ENCODE measurements around the gene CDH4. TPM values are rescaled to one million over a fixed set of nuclear protein-coding genes. Genes with fewer than 3 reads are reported as not detected.

The CDH4 gene
- total RNA-seq, 1 experiment from 2014 or later: not detected

GRCh38 chr20:61801428-61801827, 549.4 kb downstream of the CDH4 start:
- H3K27me3 ChIP-seq (ENCODE audit: insufficient read depth, low read depth): peaks cover 100% of the 10 kb centered on the region
- no peak overlapping the region for H3K27ac ChIP-seq
- DNase-seq: no peak
- no peaks in the 10 kb centered on the region for H3K9me2 ChIP-seq (ENCODE audit: insufficient read depth)
- no TSS peak for BruUV-seq (replicated peaks)
- H3K79me2 ChIP-seq (ENCODE audit: low read depth): no peaks in the 10 kb centered on the region
- H4K20me1 ChIP-seq (ENCODE audit: insufficient read depth): no peaks in the 10 kb centered on the region
- no peaks in the 10 kb centered on the region for H3K9me3 ChIP-seq (ENCODE audit: insufficient read depth, low read depth)
- H3K4me3 ChIP-seq: no peak overlapping the region
- intact Hi-C loops (cut with micrococcal nuclease; ENCODE audit: unreplicated experiment): no loop called here
- no peaks in the 10 kb centered on the region for H3F3A ChIP-seq (ENCODE audit: insufficient read depth, low read depth)
- H3K36me3 ChIP-seq (ENCODE audit: low read depth): no peaks in the 10 kb centered on the region
- TF ChIP-seq CTCF (conservative IDR thresholded peaks at IDR 0.05) (no peak), EZH2 (IDR thresholded peaks at IDR 0.05; ENCODE audit: low read depth) (no peak)
- no peak overlapping the region for H2AFZ ChIP-seq
- ChIA-PET CTCF (no interaction called here), POLR2A (ENCODE audit: unreplicated experiment) (no interaction called here)
- H3K4me2 ChIP-seq: no peak overlapping the region
- H3K4me1 ChIP-seq (replicated peaks; ENCODE audit: insufficient read depth): no peaks in the 10 kb centered on the region

GRCh38 chr20:61801857-61802442, 549.9 kb downstream of the CDH4 start:
- no peaks in the 10 kb centered on the region for H4K20me1 ChIP-seq (ENCODE audit: insufficient read depth)
- no peaks in the 10 kb centered on the region for H3K9me3 ChIP-seq (ENCODE audit: insufficient read depth, low read depth)
- H3K79me2 ChIP-seq (ENCODE audit: low read depth): no peaks in the 10 kb centered on the region
- ChIA-PET CTCF (no interaction called here), POLR2A (ENCODE audit: unreplicated experiment) (no interaction called here)
- H3K36me3 ChIP-seq (ENCODE audit: low read depth): no peaks in the 10 kb centered on the region
- BruUV-seq (replicated peaks): no TSS peak
- no peaks in the 10 kb centered on the region for H3K4me1 ChIP-seq (replicated peaks; ENCODE audit: insufficient read depth)
- no peak overlapping the region for H3K4me2 ChIP-seq
- H3K27ac ChIP-seq: no peak overlapping the region
- H3F3A ChIP-seq (ENCODE audit: insufficient read depth, low read depth): no peaks in the 10 kb centered on the region
- H3K27me3 ChIP-seq (ENCODE audit: insufficient read depth, low read depth): peaks cover 100% of the 10 kb centered on the region
- no peak for TF ChIP-seq CTCF (conservative IDR thresholded peaks at IDR 0.05)
- no peak for TF ChIP-seq EZH2 (IDR thresholded peaks at IDR 0.05; ENCODE audit: low read depth)
- no peak overlapping the region for H2AFZ ChIP-seq
- intact Hi-C loops (cut with micrococcal nuclease; ENCODE audit: unreplicated experiment): no loop called here
- no peak overlapping the region for H3K4me3 ChIP-seq
- H3K9me2 ChIP-seq (ENCODE audit: insufficient read depth): no peaks in the 10 kb centered on the region
- no peak for DNase-seq

- no peaks in the 10 kb centered on the region for H3K9me3 ChIP-seq (ENCODE audit: insufficient read depth, low read depth)
- no peaks in the 10 kb centered on the region for H3K36me3 ChIP-seq (ENCODE audit: low read depth)
- H3K4me3 ChIP-seq: no peak overlapping the region
- ChIA-PET CTCF (no interaction called here), POLR2A (ENCODE audit: unreplicated experiment) (no interaction called here)
- H3F3A ChIP-seq (ENCODE audit: insufficient read depth, low read depth): no peaks in the 10 kb centered on the region
- no peak overlapping the region for H3K27ac ChIP-seq
- no peaks in the 10 kb centered on the region for H3K79me2 ChIP-seq (ENCODE audit: low read depth)
- peaks cover 100% of the 10 kb centered on the region for H3K27me3 ChIP-seq (ENCODE audit: insufficient read depth, low read depth)
- TF ChIP-seq CTCF (conservative IDR thresholded peaks at IDR 0.05) (no peak), EZH2 (IDR thresholded peaks at IDR 0.05; ENCODE audit: low read depth) (no peak)
- no TSS peak for BruUV-seq (replicated peaks)
- H4K20me1 ChIP-seq (ENCODE audit: insufficient read depth): no peaks in the 10 kb centered on the region
- H3K4me1 ChIP-seq (replicated peaks; ENCODE audit: insufficient read depth): no peaks in the 10 kb centered on the region
- no peak overlapping the region for H2AFZ ChIP-seq
- H3K4me2 ChIP-seq: no peak overlapping the region
- intact Hi-C loops (cut with micrococcal nuclease; ENCODE audit: unreplicated experiment): no loop called here
- H3K9me2 ChIP-seq (ENCODE audit: insufficient read depth): no peaks in the 10 kb centered on the region
- no peak for DNase-seq
Measured at GRCh38 chr20:61802721-61803311, 550.8 kb downstream of the CDH4 start.
